ENCODE data around the gene RNF227.
"Not testable (repeated sequence)": the region's sequence is repeated elsewhere in the genome, so short reads cannot be mapped to it uniquely, and the experiment has no call there.

The RNF227 gene

DNA sequence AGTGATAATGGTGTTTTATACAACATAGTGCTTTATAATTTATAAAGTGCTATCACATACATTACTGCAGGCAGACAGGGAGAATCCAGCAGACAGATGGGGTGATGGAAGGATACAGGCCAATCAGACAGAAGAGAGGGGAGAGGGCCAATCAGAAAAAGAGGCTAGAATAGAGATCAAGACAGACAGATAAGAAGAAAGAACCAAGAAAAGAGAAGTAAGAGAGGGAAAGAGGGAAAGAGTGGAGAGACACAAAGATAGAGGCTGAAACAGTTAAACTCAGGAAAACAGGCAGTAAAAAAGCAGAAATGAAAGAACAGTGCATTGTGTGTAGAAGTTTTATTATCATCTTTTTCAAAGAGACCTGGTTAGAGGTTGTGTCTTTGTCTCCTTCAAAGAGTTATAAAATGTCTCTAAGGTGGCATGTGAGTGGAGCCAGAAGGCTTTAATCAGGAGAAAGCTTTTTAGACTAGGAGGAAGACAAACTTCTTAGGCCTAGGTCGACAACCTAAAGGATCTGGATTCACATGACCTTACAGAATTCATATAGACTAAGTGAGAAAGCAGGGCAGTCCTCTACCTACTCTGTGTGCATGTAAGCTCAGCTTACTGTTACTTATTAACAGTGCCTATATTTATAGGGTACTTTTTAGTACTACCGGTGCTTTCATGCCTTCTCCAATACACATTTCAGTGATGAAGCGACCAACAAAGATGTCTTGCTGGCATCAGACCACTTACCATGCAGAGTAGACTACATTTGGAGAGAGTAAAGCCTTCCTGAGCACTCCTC is 35.8 kb downstream of the RNF227 start:
- DNase-seq (ENCODE audit: extremely low read depth, low read depth): no peak
- H3K4me3 ChIP-seq (replicated peaks; ENCODE audit: low read depth, low read length): no peak overlapping the region
- TF ChIP-seq, protein P1, sequence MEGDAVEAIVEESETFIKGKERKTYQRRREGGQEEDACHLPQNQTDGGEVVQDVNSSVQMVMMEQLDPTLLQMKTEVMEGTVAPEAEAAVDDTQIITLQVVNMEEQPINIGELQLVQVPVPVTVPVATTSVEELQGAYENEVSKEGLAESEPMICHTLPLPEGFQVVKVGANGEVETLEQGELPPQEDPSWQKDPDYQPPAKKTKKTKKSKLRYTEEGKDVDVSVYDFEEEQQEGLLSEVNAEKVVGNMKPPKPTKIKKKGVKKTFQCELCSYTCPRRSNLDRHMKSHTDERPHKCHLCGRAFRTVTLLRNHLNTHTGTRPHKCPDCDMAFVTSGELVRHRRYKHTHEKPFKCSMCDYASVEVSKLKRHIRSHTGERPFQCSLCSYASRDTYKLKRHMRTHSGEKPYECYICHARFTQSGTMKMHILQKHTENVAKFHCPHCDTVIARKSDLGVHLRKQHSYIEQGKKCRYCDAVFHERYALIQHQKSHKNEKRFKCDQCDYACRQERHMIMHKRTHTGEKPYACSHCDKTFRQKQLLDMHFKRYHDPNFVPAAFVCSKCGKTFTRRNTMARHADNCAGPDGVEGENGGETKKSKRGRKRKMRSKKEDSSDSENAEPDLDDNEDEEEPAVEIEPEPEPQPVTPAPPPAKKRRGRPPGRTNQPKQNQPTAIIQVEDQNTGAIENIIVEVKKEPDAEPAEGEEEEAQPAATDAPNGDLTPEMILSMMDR (IDR thresholded peaks at IDR 0.05; ENCODE audit: low read depth, low read length, missing control alignments): no peak

DNA sequence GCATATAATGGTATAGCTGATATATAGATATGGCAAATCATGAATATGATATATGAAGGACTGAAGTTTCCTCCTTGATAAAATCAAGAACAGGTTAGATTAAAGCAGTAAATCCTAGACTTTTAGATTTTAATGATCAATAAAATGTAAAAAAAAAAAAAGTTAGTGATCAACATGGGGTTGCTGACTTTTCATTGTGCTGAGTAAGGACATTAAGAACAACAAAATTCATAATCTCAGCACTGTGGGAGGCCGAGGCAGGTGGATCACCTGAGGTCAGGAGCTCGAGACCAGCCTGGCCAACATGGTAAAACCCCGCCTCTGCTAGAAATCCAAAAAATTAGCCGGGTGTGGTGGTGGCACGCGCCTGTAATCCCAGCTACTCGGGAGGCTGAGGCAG is 37.9 kb downstream of the RNF227 start:
- no peak overlapping the region for H3K4me3 ChIP-seq (replicated peaks; ENCODE audit: low read depth, low read length)
- DNase-seq (ENCODE audit: extremely low read depth, low read depth): no peak
- TF ChIP-seq, protein P1 (IDR thresholded peaks at IDR 0.05; ENCODE audit: low read depth, low read length, missing control alignments): no peak

GRCh38 chr17:7875804-7876370 is 40.2 kb downstream of the RNF227 start:
- DNase-seq (ENCODE audit: extremely low read depth, low read depth): no peak
- H3K4me3 ChIP-seq (replicated peaks; ENCODE audit: low read depth, low read length): no peak overlapping the region
- TF ChIP-seq, protein P1 (IDR thresholded peaks at IDR 0.05; ENCODE audit: low read depth, low read length, missing control alignments): no peak

- no peak overlapping the region for H3K4me3 ChIP-seq (replicated peaks; ENCODE audit: low read depth, low read length)
- TF ChIP-seq, protein P1 (IDR thresholded peaks at IDR 0.05; ENCODE audit: low read depth, low read length, missing control alignments): no peak
- DNase-seq (ENCODE audit: extremely low read depth, low read depth): no peak
Measured at GRCh38 chr17:7873051-7873450, 43.0 kb downstream of the RNF227 start.

DNA sequence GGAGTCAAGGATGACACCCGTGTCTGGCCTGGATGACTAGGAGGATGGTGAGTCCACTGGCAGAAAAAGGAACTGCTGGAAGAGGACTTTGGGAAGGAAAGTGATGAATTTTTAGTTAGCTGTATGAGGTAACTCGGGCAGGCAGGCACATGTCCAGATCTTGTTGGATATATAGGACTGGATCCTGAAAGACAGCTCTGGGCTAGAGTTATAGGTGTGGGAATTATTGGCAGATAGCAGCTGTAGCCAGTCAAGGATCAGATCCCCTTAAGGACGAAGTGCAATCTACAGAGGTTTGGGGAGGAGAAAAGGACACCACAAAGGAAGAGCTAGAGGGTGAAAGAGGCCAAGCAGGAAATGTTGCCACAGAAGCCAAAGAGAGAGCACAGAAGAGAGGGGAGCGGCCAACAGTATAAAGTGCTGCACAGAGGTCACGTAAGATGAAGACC is 48.2 kb downstream of the RNF227 start:
- H3K4me3 ChIP-seq (replicated peaks; ENCODE audit: low read depth, low read length): no peak overlapping the region
- no peak for DNase-seq (ENCODE audit: extremely low read depth, low read depth)
- TF ChIP-seq, protein P1 (IDR thresholded peaks at IDR 0.05; ENCODE audit: low read depth, low read length, missing control alignments): no peak

- no peak for DNase-seq (ENCODE audit: extremely low read depth, low read depth)
- H3K4me3 ChIP-seq (replicated peaks; ENCODE audit: low read depth, low read length): no peak overlapping the region
- TF ChIP-seq, protein P1 (IDR thresholded peaks at IDR 0.05; ENCODE audit: low read depth, low read length, missing control alignments): no peak
Measured at GRCh38 chr17:7864995-7865650, 51.0 kb downstream of the RNF227 start.

DNA sequence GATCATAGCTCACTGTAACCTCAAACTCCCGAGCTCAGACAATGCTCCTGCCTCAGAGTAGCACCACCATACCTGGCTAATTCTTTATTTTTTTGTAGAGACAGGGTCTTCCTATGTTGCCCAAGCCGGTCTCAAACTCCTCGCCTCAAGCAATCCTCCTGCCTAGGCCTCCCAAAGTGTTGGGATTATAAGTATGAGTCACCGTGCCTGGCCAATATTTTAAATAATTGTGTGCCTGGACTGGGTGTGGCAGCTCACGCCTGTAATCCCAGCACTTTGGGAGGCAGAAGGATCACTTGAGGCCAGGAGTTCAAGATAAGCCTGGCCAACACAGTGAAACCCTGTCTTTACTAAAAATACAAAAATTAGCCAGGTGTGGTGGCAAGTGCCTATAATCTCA is 51.7 kb downstream of the RNF227 start:
- not testable (repeated sequence) for H3K4me3 ChIP-seq (replicated peaks; ENCODE audit: low read depth, low read length); DNase-seq (ENCODE audit: extremely low read depth, low read depth)
